RPMI8226 (cell line): Measurements from ENCODE around the gene WWC2.
A peak's percentile ranks its signal among the peaks of the same experiment; 100 is the strongest.

ENCODE experiments used
- DNase-seq: peaks from one replicate; pipeline ENCODE4 v3.0.0-alpha.2; 2015

Gene WWC2

DNA sequence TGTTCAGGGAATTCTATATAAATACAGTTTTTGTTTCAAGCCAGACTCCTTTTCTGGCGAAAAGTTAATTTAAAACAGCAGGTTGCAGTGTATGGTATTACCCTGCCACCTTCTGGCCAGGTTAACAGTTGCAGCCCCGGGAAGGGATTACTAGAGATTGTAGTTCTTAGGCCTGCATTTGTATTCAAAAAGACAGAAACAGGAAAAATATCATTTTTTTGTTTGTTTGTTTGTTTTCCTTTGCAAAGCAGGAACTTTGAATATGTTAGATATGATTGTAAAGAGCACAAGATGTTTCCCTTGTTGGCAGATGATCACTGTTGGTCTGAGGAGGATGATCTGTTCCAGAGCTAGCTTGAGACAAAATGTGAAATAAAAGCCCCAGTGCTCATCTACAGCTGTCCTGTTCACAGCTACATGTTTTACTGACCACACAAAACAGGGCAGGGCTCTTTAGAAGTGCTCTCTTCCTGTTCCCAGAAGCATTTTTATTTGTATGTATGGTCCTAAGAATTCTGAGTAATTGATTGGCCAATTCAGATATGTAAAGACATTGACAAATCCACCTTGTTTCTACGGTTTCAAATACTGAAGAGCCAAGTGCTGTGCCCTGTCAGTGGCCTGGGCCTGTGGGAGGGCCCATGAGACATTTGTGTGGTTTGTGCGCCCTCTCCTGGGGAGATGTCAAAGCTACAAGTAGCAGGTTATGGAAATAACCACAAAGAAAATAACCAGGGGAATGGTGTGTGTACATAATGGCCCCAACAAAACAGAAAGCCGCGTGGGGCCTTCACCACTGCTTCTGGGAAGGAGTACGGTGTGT, 163.1 kb downstream of the WWC2 start:
- peak; percentile 67 for DNase-seq

DNA sequence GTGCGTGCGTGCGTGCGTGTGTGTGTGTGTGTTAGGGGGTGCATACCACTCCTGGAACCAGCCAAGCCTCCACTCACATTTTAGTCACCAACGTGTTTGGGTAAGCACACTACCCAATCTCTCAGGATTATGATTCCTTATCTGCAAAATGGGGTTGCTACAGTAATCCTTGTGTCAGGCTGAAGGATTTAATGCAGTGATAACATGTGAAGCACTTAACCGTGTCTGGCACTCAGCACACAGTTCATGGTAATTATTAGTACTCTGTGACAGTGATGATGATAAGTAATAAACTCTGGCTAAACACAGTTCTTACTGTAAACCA, 163.7 kb downstream of the WWC2 start:
- DNase-seq: no peak

DNA sequence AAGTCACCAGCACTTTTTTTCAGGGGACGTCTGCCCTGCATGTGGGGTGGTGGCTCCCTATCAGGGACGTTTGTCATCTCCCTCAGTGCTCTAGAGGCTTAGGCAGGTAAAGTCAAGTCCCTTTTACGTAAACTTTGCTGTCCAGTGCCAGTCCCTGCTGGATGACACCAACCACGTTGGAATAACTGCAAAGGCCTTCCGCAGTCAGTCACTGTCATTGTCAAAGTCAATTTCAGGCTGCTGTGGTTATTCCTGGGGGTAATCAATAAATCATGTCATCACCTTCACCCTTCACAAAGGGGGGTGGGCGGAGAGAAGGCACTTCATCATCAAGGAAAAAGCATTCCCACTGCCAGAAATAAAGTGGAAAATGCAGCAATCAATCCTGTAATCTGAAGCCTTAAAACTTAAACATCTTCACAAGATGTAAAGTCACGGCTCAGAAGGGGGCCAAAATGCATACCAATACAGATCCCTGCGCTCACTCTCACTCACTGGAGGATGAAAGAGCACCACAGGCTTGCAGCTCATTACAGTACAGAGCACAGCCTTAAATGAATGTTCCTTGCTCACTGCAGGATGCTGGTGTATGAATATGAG, 164.8 kb downstream of the WWC2 start:
- no peak for DNase-seq

GRCh38 chr4:183264614-183265013, 165.6 kb downstream of the WWC2 start:
- no peak for DNase-seq

DNA sequence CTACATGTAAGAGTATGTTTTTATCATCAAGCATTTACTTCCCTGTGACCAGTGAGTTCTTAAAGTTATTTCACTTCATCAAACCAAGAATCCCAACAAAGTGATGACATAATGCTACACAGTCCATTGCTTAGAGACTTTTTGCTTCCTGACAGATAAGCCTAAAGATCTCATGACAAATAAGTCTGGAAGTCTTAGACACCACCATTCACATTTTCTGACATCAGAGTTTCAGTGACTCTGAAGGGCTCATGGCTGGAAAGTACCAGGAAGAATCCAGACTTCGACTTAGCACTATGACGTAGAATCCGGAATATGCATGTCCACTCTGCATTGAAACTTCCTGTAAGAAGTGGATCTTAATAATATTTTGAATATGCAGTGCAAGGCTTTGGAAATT, 167.3 kb downstream of the WWC2 start:
- DNase-seq: no peak

GRCh38 chr4:183268556-183268955, 169.5 kb downstream of the WWC2 start:
- DNase-seq: no peak

DNA sequence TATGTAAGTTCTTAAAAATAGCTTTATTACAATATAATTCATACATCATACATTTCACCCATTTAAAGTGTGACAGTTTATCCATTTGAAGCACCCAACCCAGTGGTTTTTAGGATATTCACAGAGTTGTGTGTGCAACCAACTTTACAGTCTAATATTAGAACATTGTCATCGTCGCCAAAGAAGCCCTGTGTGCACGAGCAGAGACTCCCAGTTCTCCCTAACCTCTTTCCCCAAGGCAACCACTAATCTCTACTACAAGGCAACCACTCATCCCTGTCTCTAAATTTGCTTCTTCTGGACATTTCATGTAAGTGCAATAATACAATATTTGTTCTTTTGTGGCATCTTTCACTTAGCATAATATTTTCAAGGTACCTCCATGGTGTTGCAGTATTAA, 173.3 kb downstream of the WWC2 start:
- no peak for DNase-seq

GRCh38 chr4:183276106-183276505, 177.0 kb downstream of the WWC2 start:
- no peak for DNase-seq

GRCh38 chr4:183284258-183284785, 185.3 kb downstream of the WWC2 start:
- DNase-seq: no peak

GRCh38 chr4:183284965-183285364, 185.9 kb downstream of the WWC2 start:
- no peak for DNase-seq

DNA sequence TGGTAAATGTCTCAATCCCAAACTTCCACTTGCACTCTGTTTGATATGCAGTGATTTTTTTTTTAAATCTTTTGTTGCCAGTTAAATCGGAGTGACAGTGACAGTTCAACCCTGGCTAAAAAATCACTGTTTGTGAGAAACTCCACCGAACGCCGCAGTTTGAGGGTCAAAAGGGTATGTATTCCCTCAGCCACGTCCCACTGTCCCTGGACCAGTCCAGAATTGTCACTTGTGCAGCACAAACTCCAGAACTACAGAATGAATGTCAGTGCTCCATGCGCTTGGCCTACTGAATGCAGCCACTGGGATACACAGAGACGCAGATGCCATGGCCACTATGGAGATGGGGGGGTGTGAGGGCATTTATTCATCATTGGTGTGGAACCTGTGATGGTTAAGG, 186.8 kb downstream of the WWC2 start:
- DNase-seq: no peak

DNA sequence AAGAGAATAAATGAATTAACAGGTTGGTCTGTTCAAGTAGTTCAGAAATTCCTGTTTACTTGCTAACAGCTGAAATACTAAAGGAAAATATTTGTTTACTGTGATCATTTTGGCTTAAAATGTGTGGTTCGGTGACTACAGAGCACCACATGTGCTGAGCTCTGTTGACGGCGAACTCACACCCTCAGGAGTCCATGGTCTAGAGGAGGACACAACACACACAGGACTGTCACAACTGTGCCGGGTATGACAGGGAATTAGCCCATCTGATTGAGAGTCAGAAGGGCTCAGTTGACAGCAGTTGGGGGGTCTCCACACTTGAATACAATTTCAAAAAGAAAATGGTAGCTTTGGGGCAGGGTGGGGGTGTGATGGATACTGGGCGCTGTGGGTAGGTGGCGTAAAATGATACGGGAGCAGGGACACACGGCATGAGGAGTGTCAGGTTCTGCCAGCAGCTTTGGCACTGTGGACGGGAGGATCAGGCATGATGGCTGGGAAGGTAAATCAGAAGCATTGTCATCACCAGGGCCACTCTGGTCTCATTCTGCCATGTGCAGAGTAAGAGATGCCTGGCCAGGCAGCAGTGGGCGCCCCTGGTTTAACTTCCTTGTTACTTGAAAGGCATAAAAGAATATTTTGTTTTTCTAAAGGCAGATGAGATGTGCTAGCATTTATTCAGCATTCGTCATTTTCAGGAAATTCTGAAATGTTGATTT, 187.7 kb downstream of the WWC2 start:
- no peak for DNase-seq

DNA sequence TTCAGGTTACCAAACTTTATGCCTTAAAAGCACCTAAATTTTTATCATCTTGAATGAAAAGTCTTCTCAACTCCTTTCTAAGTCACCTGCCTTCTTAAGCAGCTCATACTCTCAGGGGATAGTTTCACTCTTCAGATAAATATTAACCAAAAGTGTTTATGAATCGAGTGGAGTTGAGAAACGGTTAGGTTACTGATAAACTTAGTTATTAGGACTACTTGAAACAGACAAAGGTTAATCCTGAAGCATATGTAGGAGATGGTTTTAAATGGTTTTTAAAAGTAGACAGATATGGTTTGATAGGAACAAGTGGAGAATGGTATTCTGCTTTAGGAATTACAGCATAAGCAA, 188.2 kb downstream of the WWC2 start:
- DNase-seq: no peak

GRCh38 chr4:183287677-183288076, 188.6 kb downstream of the WWC2 start:
- no peak for DNase-seq

DNA sequence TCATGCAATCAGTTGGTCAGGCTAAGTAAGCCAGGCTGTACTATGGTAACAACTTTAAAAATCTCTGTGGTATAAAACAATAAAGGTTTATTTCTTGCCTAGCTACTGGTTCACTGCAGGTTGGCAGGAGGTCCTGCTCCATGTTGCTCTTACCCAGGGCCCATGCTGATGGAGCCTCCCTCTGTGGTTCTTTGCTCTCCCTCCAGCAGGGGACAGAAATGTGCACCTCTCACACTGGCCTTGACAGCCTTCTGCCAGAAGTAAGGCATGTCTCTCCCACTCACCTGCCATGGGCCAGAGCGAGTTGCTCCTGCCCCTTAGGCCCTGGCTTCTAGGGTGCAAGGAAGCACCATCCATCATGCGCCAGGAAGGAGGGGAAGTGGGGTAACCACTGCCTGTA, 189.9 kb downstream of the WWC2 start:
- no peak for DNase-seq

DNA sequence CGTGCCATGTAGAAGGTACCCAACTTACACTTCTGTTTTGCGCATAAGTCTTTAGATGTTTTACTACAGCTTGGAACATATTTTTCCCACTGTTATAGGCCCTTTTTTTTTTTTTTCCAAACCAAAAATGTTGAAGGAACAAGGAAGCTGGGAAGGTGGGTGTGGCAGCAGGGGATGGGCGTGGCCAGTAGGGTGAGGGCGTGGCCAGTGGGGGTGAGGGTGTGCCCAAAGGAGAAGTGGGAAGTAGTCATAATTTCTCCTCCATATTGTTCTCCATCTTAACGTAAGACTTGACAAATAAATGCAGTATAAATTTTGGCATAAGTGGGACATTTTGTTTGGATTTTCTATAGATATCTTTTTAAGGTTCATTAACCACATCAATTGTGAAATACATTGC, 190.6 kb downstream of the WWC2 start:
- DNase-seq: no peak

DNA sequence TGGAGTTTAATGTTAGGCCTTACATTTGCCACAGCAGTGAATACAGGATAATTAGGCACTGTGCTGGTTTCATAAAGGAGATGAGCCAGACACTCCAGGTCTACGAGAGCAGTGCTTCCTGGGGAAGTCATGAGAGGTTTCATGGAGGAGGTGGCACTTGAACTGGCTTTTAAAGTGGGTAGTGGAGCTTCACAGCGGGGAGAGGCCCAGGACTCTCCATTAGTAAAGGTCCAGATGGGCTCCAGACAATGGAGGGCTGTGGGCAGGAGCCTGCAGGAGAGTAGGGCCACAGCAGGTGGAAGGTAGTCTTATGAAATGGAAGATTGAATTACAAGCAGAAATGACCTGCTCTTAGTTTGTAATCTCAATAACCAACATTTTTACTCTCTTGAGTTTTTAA, 192.0 kb downstream of the WWC2 start:
- DNase-seq: no peak

GRCh38 chr4:183295711-183296110, 196.7 kb downstream of the WWC2 start:
- no peak for DNase-seq

DNA sequence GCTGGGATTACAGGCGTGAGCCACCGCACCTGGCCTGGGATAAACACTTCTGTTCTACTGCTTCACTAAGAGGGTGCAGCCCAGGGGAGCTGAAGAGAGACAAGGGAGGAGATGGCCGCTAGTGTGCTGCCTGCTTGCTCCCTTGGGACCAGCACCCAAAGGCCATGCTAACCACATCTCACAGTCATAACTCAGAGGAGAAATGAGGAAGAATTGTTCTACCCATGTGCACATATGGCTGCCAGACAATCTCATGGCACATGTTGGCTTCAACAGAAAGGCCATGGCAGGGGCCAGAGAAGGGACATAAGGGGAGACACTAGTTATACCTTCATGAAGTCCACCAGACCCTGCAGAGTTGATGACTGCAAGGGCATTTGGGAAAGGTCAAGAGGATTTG, 198.6 kb downstream of the WWC2 start:
- DNase-seq: no peak

GRCh38 chr4:183299464-183299863, 200.4 kb downstream of the WWC2 start:
- no peak for DNase-seq

- DNase-seq: no peak
Measured at GRCh38 chr4:183300070-183300469, 201.0 kb downstream of the WWC2 start.

- DNase-seq: no peak
Measured at GRCh38 chr4:183300655-183301054, 201.6 kb downstream of the WWC2 start.

- DNase-seq: no peak
Measured at GRCh38 chr4:183303301-183303700, 204.2 kb downstream of the WWC2 start.

DNA sequence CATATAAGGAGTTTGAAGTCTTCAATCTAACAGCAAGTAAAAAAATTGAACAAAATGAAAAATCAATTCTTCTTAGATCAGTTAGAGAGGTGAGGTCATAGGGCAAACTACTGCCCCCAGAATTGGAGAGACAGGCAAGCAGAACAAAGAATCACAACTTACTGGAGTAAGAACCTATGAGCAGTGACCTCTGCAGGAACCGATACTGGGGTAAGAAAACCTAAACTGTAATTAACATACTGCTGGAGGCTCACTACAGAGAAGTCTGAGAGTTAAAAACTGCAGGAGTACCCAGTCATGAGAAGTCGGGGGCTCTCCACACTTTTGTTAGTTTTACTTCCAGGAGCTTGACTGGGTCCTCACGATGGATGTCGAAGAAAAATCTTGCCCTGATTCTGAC, 205.0 kb downstream of the WWC2 start:
- no peak for DNase-seq
